HEK293 (cell line): Measurements from ENCODE around the gene EXOC7.

Source experiments
- HOXA7 ChIP-seq: sonication (generic); formaldehyde crosslinking; IDR thresholded peaks from 2 replicates; pipeline ENCODE4 v1.8.1; 2022; ENCODE audit warnings: missing genetic modification reagents, borderline replicate concordance
- HOXD13 ChIP-seq: sonication (generic); formaldehyde crosslinking; IDR thresholded peaks from 2 replicates; pipeline ENCODE4 v1.8.0; 2022; ENCODE audit warnings: missing genetic modification reagents, borderline replicate concordance
- KLF7 ChIP-seq: fragments of 450-650 bp; formaldehyde crosslinking; IDR thresholded peaks from 2 replicates; pipeline ENCODE4 v1.5.1; 2016; ENCODE audit warnings: missing biosample characterization, missing genetic modification characterization, borderline replicate concordance
- PRDM10 ChIP-seq: fragments of 450-650 bp; formaldehyde crosslinking; IDR thresholded peaks from 2 replicates; pipeline ENCODE4 v1.5.1; 2016; ENCODE audit warnings: missing biosample characterization, missing genetic modification characterization
- REST ChIP-seq: fragments of 450-650 bp; formaldehyde crosslinking; IDR thresholded peaks from 2 replicates; pipeline ENCODE4 v1.5.1; 2016; ENCODE audit warnings: missing biosample characterization, missing genetic modification characterization
- SALL2 ChIP-seq: fragments of 450-650 bp; formaldehyde crosslinking; IDR thresholded peaks from 2 replicates; pipeline ENCODE4 v1.5.0; 2017; ENCODE audit warnings: missing biosample characterization, mild to moderate bottlenecking, missing genetic modification characterization, borderline replicate concordance
- WT1 ChIP-seq: fragments of 450-650 bp; formaldehyde crosslinking; IDR thresholded peaks from 2 replicates; pipeline ENCODE4 v1.5.1; 2016; ENCODE audit warnings: missing biosample characterization, missing genetic modification characterization
- ZBTB7A ChIP-seq: fragments of 450-650 bp; formaldehyde crosslinking; IDR thresholded peaks from 2 replicates; pipeline ENCODE4 v1.5.1; 2016; ENCODE audit warnings: low read depth, missing biosample characterization, missing genetic modification characterization
- ZNF175 ChIP-seq: fragments of 450-650 bp; formaldehyde crosslinking; IDR thresholded peaks from 2 replicates; pipeline ENCODE4 v1.5.1; 2016; ENCODE audit warnings: missing biosample characterization, missing genetic modification characterization
- ZNF2 ChIP-seq: fragments of 450-650 bp; formaldehyde crosslinking; IDR thresholded peaks from 2 replicates; pipeline ENCODE4 v1.5.1; 2016; ENCODE audit warnings: missing biosample characterization, missing genetic modification characterization
- ZNF354C ChIP-seq: fragments of 450-650 bp; formaldehyde crosslinking; IDR thresholded peaks from 2 replicates; pipeline ENCODE4 v1.5.1; 2016; ENCODE audit warnings: missing biosample characterization, missing genetic modification characterization, low read depth, borderline replicate concordance
- ZNF37A ChIP-seq: fragments of 450-650 bp; IDR thresholded peaks from 2 replicates; pipeline ENCODE4 v1.5.1; 2018; ENCODE audit warnings: missing biosample characterization, missing genetic modification characterization
- ZNF624 ChIP-seq: fragments of 450-650 bp; formaldehyde crosslinking; IDR thresholded peaks from 2 replicates; pipeline ENCODE4 v1.5.1; 2017; ENCODE audit warnings: missing biosample characterization, missing genetic modification characterization
- ZNF677 ChIP-seq: fragments of 450-650 bp; IDR thresholded peaks from 2 replicates; pipeline ENCODE4 v1.5.0; 2018; ENCODE audit warnings: missing biosample characterization, mild to moderate bottlenecking, missing genetic modification characterization, moderate library complexity
- ZNF692 ChIP-seq: fragments of 450-650 bp; formaldehyde crosslinking; IDR thresholded peaks from 2 replicates; pipeline ENCODE4 v1.5.1; 2016; ENCODE audit warnings: missing biosample characterization, missing genetic modification characterization
- ZNF707 ChIP-seq: fragments of 450-650 bp; formaldehyde crosslinking; IDR thresholded peaks from 2 replicates; pipeline ENCODE4 v1.5.1; 2016; ENCODE audit warnings: missing biosample characterization, missing genetic modification characterization
- ZNF747 ChIP-seq: fragments of 450-650 bp; formaldehyde crosslinking; IDR thresholded peaks from 2 replicates; pipeline ENCODE4 v1.5.1; 2016; ENCODE audit warnings: missing biosample characterization, missing genetic modification characterization
- TF ChIP-seq, protein P1 (sequence below): fragments of 450-650 bp; IDR thresholded peaks from 2 replicates; pipeline ENCODE4 v1.5.1; 2018; ENCODE audit warnings: missing biosample characterization, missing genetic modification characterization
- TF ChIP-seq, protein P2 (sequence below): fragments of 450-650 bp; formaldehyde crosslinking; IDR thresholded peaks from 2 replicates; pipeline ENCODE4 v1.5.1; 2016; ENCODE audit warnings: missing biosample characterization, missing genetic modification characterization
- TF ChIP-seq, protein P3 (sequence below): fragments of 450-650 bp; formaldehyde crosslinking; IDR thresholded peaks from 2 replicates; pipeline ENCODE4 v1.5.1; 2016; ENCODE audit warnings: missing biosample characterization, missing genetic modification characterization

The EXOC7 gene

DNA sequence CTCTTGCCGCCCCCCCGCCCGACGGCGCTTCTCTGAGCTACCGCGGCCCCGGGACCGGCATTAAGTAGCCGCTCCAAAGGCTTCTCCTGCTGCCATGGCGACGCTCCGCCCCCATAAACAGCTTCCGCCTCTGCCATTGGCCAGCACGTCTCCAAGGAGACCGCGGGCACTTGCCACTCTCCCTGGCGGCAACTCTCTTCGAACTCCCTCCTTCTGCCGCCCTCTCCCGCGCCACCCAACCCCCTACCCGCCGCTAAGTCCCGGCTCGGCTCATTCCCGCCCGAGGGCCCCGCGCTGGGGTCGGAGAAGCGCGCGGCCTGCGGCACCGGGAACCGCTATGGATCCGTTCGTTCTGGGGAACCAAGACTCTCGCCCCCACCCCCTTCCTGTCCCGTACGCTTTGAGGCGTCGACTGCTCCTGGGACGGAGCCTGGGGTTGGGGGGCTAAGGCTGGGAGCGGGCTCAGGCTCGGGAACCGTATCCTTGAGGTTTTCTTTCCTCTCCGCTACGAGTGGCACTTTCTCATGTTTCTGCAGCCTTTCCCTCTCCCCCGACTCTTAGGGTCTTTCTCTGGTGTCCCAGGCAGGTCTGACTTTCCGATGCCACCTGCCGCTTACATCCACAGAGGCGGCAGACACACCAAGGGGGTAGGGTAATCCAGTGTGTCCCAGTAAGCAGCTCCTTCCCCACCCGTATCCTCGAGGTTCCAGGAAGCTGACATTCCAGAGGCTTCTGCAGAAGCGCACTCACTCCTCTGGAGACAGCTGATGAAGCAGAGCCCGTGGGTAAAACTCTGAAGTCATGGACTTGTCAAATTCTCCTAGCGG is 37.8 kb upstream of the EXOC7 start, which contains the start of gene FOXJ1 (continued):
- TF ChIP-seq ZNF692 (tag by site-specific recombination) (no peak), PRDM10 (tag by site-specific recombination) (peak; percentile 74), ZNF747 (tag by site-specific recombination) (no peak), SALL2 (tag by site-specific recombination) (no peak), KLF7 (no peak), ZNF37A (tag by site-specific recombination) (no peak), ZNF175 (tag by site-specific recombination) (no peak), HOXA7 (CRISPR knock-in tag) (no peak), WT1 (tag by site-specific recombination) (peak; percentile 54; the same call in 1 of the 2 replicates), ZNF707 (tag by site-specific recombination) (no peak), ZNF624 (tag by site-specific recombination) (no peak), HOXD13 (CRISPR knock-in tag) (no peak), REST (tag by site-specific recombination) (no peak), ZNF2 (tag by site-specific recombination) (peak; percentile 85), ZNF677 (tag by site-specific recombination) (no peak), ZBTB7A (tag by site-specific recombination) (no peak), ZNF354C (tag by site-specific recombination) (no peak)
- TF ChIP-seq, protein P1, sequence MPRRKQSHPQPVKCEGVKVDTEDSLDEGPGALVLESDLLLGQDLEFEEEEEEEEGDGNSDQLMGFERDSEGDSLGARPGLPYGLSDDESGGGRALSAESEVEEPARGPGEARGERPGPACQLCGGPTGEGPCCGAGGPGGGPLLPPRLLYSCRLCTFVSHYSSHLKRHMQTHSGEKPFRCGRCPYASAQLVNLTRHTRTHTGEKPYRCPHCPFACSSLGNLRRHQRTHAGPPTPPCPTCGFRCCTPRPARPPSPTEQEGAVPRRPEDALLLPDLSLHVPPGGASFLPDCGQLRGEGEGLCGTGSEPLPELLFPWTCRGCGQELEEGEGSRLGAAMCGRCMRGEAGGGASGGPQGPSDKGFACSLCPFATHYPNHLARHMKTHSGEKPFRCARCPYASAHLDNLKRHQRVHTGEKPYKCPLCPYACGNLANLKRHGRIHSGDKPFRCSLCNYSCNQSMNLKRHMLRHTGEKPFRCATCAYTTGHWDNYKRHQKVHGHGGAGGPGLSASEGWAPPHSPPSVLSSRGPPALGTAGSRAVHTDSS: no peak
- TF ChIP-seq, protein P2, sequence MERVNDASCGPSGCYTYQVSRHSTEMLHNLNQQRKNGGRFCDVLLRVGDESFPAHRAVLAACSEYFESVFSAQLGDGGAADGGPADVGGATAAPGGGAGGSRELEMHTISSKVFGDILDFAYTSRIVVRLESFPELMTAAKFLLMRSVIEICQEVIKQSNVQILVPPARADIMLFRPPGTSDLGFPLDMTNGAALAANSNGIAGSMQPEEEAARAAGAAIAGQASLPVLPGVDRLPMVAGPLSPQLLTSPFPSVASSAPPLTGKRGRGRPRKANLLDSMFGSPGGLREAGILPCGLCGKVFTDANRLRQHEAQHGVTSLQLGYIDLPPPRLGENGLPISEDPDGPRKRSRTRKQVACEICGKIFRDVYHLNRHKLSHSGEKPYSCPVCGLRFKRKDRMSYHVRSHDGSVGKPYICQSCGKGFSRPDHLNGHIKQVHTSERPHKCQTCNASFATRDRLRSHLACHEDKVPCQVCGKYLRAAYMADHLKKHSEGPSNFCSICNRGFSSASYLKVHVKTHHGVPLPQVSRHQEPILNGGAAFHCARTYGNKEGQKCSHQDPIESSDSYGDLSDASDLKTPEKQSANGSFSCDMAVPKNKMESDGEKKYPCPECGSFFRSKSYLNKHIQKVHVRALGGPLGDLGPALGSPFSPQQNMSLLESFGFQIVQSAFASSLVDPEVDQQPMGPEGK: peak; percentile 93
- TF ChIP-seq, protein P3, sequence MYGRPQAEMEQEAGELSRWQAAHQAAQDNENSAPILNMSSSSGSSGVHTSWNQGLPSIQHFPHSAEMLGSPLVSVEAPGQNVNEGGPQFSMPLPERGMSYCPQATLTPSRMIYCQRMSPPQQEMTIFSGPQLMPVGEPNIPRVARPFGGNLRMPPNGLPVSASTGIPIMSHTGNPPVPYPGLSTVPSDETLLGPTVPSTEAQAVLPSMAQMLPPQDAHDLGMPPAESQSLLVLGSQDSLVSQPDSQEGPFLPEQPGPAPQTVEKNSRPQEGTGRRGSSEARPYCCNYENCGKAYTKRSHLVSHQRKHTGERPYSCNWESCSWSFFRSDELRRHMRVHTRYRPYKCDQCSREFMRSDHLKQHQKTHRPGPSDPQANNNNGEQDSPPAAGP (tag by site-specific recombination): no peak; the same call in 1 of the 2 replicates
